Daoy (cell line): ENCODE measurements around the gene FANCD2OS. TPM values are rescaled to one million over a fixed set of nuclear protein-coding genes. Genes with fewer than 3 reads are reported as not detected.
"Not testable (repeated sequence)": the region's sequence is repeated elsewhere in the genome, so short reads cannot be mapped to it uniquely, and the experiment has no call there.

ENCODE experiments used
- DNase-seq: peaks from one replicate; pipeline ENCODE4 v3.0.0-alpha.2; 2015; ENCODE audit warnings: low read depth
- total RNA-seq: library from RNA; depleted of rRNA; stranded (reverse); fragments of >200 nt; shearing (Covaris generic); gene quantifications from 2 replicates; pipeline ENCODE4 v1.2.3, GENCODE V29; 2014; rRNA removed

FANCD2OS gene
- total RNA-seq, 1 experiment from 2014 or later = not detected

DNA sequence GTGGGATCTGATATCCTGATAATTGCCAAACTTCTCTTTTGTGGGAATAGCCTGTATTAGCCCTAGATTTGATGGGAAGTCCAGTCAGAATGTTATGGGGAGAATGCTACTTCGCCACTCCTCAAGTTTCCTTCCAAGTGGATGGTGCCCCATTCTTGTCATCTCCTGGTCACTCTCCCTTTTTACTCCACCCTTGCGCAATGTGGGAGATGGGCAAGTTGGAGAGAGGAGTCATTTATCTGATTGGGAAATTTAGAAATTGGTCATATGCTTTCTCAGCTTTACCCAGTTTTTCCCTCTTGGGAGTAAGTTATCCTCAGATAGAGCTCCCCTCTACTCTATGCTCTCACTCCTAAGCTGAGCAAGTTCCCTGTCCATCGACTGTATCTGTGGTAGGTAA is 14.4 kb downstream of the FANCD2OS start:
- no peak for DNase-seq

DNA sequence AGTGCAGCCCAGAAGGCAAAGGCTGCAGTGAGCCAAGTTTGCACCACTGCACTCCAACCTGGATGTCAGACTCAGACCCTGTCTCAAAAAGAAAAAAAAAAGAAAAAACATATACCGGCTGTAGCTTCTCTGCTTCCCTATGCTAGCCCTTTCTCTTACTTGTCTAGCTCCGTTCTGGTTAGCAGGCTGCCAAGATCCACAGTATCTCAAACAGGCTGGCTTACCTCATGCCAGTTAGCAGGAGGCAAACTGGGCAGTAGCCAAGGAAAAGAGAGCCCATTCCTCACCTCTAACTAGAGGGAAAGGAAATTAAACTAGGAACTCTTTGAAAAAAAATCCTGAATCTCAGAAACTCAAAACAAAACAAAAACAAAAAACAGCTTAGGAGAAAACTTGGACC is 16.7 kb downstream of the FANCD2OS start:
- DNase-seq = not testable (repeated sequence)

DNA sequence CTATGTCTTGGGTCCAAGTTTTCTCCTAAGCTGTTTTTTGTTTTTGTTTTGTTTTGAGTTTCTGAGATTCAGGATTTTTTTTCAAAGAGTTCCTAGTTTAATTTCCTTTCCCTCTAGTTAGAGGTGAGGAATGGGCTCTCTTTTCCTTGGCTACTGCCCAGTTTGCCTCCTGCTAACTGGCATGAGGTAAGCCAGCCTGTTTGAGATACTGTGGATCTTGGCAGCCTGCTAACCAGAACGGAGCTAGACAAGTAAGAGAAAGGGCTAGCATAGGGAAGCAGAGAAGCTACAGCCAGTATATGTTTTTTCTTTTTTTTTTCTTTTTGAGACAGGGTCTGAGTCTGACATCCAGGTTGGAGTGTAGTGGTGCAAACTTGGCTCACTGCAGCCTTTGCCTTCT is 17.3 kb downstream of the FANCD2OS start:
- DNase-seq = not testable (repeated sequence)

DNA sequence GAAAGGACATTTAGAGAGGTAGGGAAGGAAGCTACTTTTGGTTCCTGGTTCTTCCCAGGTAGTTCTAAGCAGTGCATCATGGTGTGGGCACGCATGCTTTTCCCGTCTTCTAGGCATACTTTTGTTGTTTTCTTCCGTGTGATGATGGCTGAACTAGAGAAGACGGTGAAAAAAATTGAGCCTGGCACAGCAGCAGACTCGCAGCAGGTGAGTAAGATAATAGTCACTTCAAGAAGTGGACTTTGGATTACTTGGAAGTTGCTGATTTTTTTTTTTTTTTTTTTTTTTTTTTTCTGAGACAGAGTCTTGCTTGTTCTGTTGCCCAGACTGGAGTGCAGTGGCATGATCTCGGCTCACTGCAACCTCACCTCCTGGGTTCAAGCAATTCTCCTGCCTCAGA is 17.9 kb downstream of the FANCD2OS start:
- DNase-seq = no peak

DNA sequence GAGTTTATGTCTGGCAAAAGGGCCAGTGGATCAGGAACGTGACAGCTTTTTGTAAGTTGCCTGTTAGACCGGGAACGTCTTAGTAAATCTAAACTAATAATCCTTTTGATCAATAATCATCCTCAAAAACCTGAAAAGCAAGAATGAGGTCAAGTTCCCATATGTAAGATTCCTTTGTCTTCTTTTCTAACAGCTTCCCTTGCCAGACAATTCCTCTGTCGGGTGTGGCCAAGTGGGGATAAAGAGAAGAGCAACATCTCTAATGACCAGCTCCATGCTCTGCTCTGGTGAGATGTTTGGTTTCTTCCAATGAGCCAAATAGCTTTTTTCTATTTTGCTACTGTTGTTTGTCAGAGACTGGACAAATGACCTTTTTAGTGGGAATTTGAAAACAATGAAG is 19.8 kb downstream of the FANCD2OS start:
- no peak for DNase-seq

DNA sequence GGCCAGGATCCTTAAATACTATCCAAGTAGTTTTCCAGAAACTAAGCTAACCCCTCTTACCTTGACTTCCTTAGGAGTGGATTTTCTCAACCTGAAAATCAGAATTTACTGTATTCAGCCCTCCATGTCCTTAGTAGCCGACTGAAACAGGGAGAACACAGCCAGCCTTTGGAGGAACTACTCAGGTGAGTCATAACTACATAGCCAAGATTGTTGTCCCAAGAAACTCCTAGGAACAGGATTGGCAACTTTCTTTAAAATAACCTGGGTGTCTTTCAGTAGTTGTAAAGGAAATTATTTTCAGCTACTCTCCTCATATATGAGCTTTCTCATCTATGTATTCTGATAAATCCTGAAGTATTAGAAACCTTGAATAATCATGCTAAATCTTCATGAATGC is 22.3 kb downstream of the FANCD2OS start:
- no peak for DNase-seq

DNA sequence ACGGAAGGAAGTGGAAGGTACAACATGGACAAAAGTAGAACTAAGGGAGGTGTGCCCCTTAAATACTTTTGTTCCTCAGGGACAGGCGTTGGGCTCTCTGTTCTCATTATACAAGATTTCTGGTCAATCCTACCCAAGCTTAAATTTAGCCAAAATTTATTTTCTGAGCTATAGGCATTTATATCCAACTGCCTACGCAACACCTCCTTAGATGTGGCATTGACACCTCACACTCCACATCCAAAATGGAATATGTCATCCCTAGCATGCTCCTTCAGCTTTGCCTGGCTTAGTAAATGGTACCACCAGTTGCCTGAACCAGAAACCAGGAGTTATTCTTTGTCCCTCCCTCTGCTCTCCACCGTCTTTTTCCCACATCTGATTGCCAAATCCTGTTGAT is 26.2 kb downstream of the FANCD2OS start:
- DNase-seq = no peak

DNA sequence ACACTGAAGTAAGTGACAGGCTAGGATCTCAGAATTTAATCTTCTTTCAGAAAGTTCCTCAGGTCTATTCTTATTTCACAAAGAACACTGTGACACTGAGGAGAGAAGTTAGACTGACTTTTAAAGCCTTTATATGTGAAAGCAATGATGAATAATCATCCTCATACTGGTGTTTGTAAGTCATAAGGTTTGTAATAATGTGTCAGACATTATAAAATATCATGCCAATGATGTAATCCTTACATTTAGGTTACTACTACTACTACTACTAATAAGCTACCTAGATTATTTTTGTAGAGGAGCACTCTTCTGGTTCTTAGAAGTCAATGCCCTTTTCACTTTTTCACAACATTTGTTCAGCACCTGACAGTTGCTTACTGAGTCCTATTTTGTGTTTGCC is 33.4 kb downstream of the FANCD2OS start:
- no peak for DNase-seq

DNA sequence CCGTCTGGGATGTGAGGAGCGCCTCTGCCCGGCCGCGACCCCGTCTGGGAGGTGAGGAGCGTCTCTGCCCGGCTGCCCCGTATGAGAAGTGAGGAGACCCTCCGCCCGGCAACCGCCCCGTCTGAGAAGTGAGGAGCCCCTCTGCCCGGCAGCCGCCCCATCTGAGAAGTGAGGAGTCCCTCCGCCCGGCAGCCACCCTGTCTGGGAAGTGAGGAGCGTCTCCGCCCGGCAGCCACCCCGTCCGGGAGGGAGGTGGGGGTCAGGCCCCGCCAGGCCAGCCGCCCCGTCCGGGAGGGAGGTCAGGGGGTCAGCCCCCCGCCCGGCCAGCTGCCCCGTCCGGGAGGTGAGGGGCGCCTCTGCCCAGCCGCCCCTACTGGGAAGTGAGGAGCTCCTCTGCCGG is 38.0 kb downstream of the FANCD2OS start:
- DNase-seq = not testable (repeated sequence)

DNA sequence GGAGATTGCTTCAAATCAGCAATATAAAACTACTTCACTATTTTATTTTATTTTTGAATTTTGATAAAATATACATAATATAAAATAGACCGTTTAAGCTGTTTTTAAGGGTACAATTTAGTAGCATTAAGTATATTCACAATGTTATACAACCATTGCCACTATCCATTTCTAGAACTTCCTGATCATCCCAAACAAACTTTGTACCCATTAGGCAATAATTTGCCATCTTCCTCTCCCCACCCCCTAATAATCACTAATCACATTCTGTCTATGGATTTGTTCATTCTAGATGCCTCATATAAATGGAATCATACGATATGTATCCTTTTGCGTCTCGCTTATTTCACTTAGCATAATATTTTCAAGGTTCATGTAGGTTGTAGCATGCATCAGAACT is 53.0 kb downstream of the FANCD2OS start:
- no peak for DNase-seq

Other genes starting within 250 kb of the FANCD2OS start
- gene CIDEC, start 228.0 kb downstream of the FANCD2OS start, total RNA-seq = not detected in 2 replicates
- 22.7 and 22.8 TPM in 2 replicates for gene JAGN1, start 217.6 kb downstream of the FANCD2OS start, total RNA-seq
- gene IL17RE, start 205.4 kb downstream of the FANCD2OS start, total RNA-seq = 0.06 and 0.18 TPM in 2 replicates
- 6.7 and 9.5 TPM in 2 replicates for gene IL17RC, start 191.2 kb downstream of the FANCD2OS start, total RNA-seq
- gene CRELD1, start 174.4 kb downstream of the FANCD2OS start, total RNA-seq = 9.9 and 12.4 TPM in 2 replicates
- 0.46 and 0.57 TPM in 2 replicates for gene PRRT3, start 155.8 kb downstream of the FANCD2OS start, total RNA-seq
- gene EMC3, start 121.4 kb downstream of the FANCD2OS start, total RNA-seq = 37.7 and 57.8 TPM in 2 replicates
- 48.5 and 51.9 TPM in 2 replicates for gene FANCD2, start 81.8 kb downstream of the FANCD2OS start, total RNA-seq
- 52.3 and 59.0 TPM in 2 replicates for gene BRK1, start 7.4 kb upstream of the FANCD2OS start, total RNA-seq
- gene VHL, start 33.5 kb upstream of the FANCD2OS start, total RNA-seq = 23.8 and 25.0 TPM in 2 replicates
- 12.7 and 13.3 TPM in 2 replicates for gene IRAK2, start 56.7 kb upstream of the FANCD2OS start, total RNA-seq
- 5.0 and 5.9 TPM in 2 replicates for gene TATDN2, start 140.2 kb upstream of the FANCD2OS start, total RNA-seq
- not detected in 2 replicates for gene GHRL, start 184.7 kb upstream of the FANCD2OS start, total RNA-seq
- gene SEC13, start 212.9 kb upstream of the FANCD2OS start, total RNA-seq = 119 and 137 TPM in 2 replicates